Measurements from ENCODE around the gene PDE4D.
A peak's percentile ranks its signal among the peaks of the same experiment; 100 is the strongest.

PDE4D gene

DNA sequence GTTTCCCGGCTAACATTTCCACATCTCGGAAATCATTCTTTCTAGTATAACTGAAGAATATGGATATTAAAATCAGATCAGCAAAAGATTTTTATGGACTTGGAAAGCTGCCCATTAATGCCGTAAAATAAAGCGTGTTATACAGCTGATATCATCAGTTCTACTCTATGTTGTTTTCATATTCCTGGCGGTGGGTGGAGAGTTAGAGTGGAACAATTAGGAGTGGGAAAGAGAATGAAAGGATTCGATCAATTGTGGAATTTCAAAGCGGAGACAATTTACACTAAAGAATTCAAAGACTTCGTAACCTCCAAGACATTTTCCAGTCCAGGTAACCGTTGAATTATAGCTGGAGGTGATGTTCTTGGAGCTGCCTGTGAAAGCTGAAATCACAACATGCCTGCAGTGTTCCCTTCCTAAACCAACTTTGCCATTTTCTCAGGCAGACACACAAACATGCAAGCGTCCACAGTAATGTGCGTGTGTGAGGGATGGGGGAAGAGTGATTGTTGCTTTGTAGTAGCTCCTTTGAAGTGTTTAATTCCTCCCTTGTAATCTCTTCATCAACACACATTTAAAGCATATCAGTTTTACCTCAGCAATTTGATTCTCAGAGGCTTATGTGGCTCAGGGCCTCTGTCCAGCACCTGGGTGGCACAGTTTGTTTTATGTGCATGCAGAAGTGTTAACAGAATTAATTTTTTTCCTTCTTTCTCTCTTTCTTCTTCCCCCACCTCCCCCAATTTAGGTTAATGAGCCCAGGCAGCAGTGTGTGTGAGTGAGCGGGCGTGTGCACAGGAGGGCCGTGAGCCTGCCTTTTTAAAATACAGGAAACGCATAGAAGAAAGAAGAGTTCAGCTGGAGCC is 766.6 kb downstream of the PDE4D start:
- TF ChIP-seq POLR2AphosphoS5 (IDR thresholded peaks at IDR 0.05; ENCODE audit: low read depth, low read length) (peak; percentile 41; the same call in 1 of the 2 replicates), TAF1 (IDR thresholded peaks at IDR 0.05; ENCODE audit: borderline replicate concordance, insufficient read depth, low read length) (no peak)
- TF ChIP-seq, protein P1, sequence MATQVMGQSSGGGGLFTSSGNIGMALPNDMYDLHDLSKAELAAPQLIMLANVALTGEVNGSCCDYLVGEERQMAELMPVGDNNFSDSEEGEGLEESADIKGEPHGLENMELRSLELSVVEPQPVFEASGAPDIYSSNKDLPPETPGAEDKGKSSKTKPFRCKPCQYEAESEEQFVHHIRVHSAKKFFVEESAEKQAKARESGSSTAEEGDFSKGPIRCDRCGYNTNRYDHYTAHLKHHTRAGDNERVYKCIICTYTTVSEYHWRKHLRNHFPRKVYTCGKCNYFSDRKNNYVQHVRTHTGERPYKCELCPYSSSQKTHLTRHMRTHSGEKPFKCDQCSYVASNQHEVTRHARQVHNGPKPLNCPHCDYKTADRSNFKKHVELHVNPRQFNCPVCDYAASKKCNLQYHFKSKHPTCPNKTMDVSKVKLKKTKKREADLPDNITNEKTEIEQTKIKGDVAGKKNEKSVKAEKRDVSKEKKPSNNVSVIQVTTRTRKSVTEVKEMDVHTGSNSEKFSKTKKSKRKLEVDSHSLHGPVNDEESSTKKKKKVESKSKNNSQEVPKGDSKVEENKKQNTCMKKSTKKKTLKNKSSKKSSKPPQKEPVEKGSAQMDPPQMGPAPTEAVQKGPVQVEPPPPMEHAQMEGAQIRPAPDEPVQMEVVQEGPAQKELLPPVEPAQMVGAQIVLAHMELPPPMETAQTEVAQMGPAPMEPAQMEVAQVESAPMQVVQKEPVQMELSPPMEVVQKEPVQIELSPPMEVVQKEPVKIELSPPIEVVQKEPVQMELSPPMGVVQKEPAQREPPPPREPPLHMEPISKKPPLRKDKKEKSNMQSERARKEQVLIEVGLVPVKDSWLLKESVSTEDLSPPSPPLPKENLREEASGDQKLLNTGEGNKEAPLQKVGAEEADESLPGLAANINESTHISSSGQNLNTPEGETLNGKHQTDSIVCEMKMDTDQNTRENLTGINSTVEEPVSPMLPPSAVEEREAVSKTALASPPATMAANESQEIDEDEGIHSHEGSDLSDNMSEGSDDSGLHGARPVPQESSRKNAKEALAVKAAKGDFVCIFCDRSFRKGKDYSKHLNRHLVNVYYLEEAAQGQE (IDR thresholded peaks at IDR 0.05; ENCODE audit: insufficient read depth in 1 of 2, low read depth in 2 of 2, low read length in 2 of 2), result peak in 1 of 2 experiments; percentile 79; a peak in 2 of 4 replicates

DNA sequence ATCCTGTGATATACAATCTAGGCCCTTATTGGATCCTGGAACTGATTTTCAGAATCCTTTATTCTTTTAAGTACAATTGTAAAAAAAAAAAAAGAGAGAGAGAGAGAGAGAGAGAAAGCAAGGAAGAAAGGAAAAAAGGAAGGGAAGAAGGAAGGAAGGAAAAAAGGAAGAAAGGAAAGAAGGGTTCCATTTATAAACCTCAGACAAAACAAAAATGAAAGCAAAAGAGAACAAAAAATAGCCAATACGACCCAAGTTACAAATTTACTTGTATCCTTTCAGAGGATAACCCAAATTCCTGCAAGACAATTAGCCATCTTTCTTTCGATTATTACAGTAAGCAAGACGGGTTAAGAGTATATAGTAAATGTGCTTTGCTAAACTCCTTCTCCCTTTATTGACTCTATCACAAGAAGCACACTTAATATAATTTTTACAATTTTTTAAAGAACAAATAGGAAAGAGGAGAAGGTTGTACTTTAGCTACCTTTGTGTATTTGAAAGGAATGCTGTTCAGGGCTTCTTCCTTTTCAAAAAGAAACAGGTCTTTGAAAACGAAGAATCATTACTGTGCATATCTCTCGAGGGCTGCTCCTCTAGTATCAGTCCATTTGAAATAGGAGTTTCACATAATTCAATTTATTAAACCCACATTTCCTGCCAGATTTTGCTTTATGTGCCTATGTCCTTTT is 767.4 kb downstream of the PDE4D start:
- no peak for TF ChIP-seq SIN3A (IDR thresholded peaks at IDR 0.05; ENCODE audit: borderline replicate concordance, insufficient read depth, low read length)
- TF ChIP-seq, protein P1 (IDR thresholded peaks at IDR 0.05; ENCODE audit: insufficient read depth in 1 of 2, low read depth in 2 of 2, low read length in 2 of 2), result no peak
- TF ChIP-seq TAF1 (IDR thresholded peaks at IDR 0.05; ENCODE audit: borderline replicate concordance, insufficient read depth, low read length), result no peak

DNA sequence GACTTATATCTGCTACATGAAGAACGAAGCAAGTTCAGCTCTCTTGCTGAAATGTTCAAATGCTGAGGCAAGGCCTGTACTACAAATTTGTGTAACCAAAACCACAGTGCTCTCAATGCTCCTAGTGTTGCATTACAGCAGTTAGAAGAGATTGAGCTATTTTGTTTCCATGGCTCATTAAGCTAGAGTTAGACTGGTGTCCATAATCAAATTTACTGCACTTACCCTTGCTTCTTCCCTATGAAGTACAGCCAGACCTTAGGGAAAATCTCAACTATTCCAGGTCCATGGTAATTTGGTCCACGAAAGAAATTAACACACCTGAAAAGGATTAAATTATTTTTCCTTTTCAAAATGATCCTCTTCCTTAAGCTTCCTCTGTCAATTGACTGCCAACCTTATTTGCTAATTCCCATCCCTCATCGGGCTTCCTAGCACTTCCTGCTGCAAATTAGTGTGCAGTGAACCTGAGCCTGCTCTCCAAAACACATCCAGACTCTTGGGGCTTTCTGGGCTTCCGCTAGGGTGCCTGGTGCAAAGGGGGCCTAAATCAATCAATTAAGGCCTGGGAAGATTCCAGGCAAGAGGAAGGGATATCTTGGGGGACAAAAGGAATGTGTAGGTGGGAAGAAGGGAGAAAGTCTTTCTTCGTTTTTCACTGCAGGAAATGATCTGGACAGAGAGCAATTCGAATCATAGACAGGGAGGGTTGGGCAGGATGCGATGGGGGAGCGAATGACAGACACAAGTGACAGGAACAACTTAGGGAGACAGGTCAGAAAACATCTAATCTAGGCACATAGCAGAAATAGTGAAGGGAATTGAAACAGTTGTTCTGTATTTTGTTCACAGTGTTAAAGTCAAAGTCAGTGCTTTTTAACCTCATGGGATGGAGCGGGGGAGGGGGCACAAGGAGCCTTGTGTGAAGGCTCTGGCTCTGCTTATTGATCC is 768.2 kb downstream of the PDE4D start:
- TF ChIP-seq FOXP2 (optimal IDR thresholded peaks at IDR 0.05; ENCODE audit: borderline replicate concordance, extremely low read depth, extremely low read length, insufficient read depth) (no peak), TAF1 (IDR thresholded peaks at IDR 0.05; ENCODE audit: borderline replicate concordance, insufficient read depth, low read length) (0 out of 2 replicates have a peak, but pooled peaks have one; percentile 46), POLR2AphosphoS5 (IDR thresholded peaks at IDR 0.05; ENCODE audit: low read depth, low read length) (peak; percentile 81), SIN3A (IDR thresholded peaks at IDR 0.05; ENCODE audit: borderline replicate concordance, insufficient read depth, low read length) (0 out of 2 replicates have a peak, but pooled peaks have one; percentile 57)
- TF ChIP-seq, protein P1 (IDR thresholded peaks at IDR 0.05; ENCODE audit: insufficient read depth in 1 of 2, low read depth in 2 of 2, low read length in 2 of 2), result peak in 1 of 2 experiments; percentile 68; a peak in 1 of 4 replicates

DNA sequence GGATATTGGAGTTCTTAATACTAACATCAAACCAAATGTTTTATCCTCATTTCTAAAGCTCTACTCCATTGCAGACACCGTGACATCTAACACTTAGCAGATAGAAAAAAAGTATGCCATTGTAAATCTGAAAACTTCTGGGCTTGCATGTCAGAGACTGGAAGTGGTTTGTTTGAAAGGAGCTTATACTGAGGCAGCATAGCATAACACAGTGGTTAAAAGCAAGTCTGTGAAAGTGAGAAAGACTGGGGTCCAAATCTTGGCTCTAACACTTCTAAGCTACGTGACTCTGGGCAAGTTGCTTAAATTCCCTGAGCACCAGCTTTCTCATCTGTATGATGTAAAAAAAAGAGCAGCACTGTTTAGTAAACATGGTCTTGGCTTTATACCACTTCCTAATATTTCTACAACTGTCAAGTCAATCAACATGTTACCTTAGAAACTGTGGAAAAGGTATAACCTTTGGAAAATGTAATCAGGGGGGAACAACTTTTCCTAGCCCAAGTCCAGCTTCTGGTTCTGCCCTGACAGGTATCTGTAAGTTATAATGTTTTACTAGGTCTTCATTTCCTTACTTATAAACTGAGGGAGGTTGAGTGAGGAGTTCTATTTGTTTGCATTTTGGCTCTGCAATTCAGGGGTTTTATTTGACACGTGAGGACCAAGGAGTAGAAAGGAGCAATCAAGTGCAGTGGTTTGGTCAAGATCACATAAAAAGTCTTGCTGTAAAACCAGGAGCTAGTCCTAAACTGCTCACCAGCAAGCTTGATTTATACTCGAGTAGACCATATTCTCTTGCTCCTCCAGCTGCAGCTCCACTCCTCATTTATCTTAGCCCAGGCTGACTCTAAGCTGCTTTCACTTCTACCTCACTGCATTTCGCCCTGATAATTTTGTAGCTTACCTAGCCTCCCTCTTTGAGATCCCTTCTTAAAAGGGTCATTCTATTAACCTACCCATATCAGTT is 769.6 kb downstream of the PDE4D start:
- TF ChIP-seq TAF1 (IDR thresholded peaks at IDR 0.05; ENCODE audit: borderline replicate concordance, insufficient read depth, low read length), result no peak
- TF ChIP-seq POLR2AphosphoS5 (IDR thresholded peaks at IDR 0.05; ENCODE audit: low read depth, low read length), result no peak
- TF ChIP-seq, protein P1 (IDR thresholded peaks at IDR 0.05; ENCODE audit: insufficient read depth in 1 of 2, low read depth in 2 of 2, low read length in 2 of 2), result no peak
- TF ChIP-seq SIN3A (IDR thresholded peaks at IDR 0.05; ENCODE audit: borderline replicate concordance, insufficient read depth, low read length), result no peak
- no peak for TF ChIP-seq FOXP2 (optimal IDR thresholded peaks at IDR 0.05; ENCODE audit: borderline replicate concordance, extremely low read depth, extremely low read length, insufficient read depth)
